Superior temporal gyrus (tissue), 1 donor: Measurements from ENCODE around the gene CLPSL1.

ENCODE experiments used
- DNase-seq: peaks from one replicate; pipeline ENCODE4 v3.0.0-alpha.2; 2016; ENCODE audit errors: extremely low spot score

CLPSL1 gene

DNA sequence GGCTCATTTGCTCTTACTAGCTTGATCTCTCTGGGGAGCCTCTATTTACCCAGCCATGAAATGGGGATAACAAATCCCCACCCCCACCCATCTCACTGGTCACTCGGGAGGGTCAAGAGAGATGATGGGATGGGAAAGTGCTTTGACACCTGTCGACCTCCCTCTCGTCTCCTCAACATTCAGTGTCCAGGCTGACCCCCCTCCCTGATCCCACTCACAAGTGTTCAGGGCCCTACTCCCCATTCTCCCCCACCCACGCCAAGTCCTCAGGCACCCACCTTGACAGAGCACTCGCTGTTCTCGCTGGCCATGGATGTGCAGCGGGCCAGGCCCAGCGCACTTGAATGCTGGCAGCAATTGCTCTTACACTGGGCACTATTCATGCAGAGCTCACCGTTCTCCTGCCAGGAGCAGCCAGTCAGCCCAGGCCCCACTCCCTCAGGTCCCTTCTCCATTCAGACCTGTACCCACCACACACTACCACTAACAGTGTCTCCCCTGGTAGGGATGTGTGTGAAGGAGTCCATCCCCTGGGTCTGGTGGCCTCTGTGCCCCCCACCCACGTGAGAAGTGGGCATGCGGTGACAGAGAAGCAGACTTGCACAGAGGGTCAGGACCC lies 14.7 kb downstream of the CLPSL1 start:
- no peak for DNase-seq

DNA sequence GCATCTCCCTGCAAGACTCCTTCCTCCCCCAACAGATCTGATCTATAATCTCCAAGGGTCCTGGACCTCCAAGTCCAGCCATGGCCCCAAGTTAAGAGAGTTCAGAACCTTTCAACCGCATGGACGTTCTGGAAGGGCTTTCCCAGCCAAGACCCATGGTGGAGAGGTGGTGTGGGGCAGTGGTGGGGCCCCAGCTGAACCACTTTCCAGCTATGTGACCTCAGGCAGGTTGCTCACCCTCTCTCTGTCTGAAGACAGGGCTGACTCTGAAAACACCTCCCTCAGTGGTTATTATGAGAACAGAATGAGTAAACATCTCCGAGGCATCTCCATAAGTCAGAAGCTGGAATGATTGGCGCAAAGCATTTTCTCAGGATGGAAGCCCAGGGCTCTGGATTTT lies 15.4 kb downstream of the CLPSL1 start:
- DNase-seq = no peak

DNA sequence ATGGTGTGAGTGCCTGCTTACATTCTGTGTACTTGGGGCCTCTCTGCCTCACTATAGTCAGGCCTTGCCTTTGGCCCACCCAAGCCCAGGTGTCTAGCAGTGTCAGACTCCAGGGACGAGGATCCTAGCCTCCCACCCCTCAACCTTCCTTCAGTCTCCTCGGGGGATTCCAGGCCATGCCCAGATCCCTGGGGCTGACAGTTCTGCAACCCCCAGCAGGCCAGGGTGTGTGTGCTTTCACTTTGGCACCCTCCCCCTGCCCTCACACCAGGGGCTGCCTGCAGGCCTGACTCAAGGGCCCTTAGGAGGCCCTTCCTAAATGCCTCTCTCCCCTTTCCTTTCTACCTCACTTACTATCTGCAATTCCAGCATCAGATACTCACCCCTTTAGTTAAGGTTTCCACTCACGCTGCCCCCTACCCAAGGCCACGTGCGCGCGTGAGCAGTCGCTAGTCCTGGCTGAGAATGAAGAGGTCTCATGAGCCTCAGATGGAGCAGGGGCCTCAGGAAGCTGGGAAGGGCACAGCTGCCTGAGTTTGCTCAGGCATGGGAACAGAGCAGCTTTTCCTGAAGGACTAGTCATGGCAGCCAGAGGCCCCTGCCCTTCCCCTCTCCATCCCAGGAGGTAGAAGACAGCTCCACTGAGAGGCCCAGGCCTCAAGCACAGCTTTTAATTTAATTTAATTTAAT lies 17.2 kb downstream of the CLPSL1 start:
- no peak for DNase-seq

DNA sequence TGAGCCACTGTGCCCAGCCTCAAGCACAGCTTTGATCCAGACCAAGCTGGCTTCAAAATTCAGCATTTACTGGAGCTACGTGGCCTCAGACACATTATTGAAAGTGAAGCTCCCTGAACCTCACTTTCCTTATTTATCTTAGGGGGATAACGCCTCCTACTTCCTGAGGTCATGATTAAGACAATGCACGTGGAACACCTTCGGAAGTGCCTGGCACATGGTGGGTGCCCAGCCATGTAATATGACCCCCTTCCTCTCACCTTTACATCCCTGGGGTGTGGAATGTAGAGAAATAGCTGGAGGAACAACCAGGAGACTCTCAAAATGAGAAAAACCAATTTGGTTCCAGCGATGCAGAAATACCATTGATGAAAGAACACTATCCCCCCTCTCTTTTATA lies 17.9 kb downstream of the CLPSL1 start:
- no peak for DNase-seq

- DNase-seq = no peak
These were observed 20.3 kb downstream of the CLPSL1 start for GRCh38 chr6:35801148-35801547.

DNA sequence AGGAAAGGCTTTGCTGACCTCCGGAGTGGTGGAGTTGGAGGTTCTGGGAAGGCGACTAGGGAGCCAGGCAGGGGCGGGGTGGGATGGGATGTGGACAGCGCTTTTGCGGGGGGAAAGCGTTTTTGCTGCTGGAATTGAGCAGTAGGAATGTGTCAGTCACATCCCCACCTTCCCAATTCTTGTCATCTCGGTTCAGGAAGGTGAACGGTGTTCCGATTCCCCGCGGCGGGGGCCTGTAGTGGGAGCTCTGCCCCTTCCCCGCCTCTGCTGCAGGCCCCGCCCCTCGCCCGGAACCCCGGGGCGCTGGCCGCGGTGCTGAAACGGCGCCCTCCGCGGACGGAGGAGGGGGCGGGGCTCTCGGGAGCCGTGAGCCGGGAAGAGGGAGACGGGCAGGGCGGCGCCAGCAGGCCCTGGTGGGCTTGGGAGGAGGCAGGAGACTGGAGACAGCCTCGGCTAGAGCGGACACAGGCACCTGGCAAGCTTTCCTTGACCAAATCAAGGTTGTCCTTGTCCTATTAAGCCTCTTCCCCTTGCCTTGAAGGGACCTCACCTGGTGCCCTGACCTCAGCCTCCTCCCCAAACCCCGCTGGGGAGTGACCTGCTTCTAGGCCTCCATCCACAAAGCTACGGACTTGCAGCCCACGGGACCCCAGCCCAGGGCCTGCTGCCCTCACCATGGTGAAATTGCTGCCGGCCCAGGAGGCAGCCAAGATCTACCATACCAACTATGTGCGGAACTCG lies 24.3 kb downstream of the CLPSL1 start, which contains the start of gene LHFPL5:
LHFPL5 (plus strand) TSS at position 357 of the 741 bp plus-strand sequence; CDS start at position 676, 319 bp downstream.
- DNase-seq = no peak

- no peak for DNase-seq
These were observed 27.9 kb downstream of the CLPSL1 start for GRCh38 chr6:35808688-35809087.

DNA sequence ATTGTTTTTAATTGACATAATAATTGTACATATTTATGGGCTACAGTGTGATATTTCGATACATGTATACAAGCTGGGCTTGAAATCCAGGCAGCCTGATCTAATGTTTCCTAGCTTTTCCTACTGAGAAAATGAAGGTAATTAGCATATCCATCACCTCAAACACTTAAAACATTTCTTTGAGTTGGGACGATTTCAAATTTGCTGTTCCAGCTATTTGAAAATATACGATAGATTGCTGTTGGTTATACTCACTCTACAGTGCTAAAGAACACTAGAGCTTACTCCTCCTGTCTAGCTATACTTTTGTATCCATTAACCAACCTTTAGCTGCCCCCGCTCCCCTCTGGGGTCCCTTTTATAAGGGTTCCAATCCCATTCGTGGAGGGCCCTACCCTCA lies 29.0 kb downstream of the CLPSL1 start:
- no peak for DNase-seq

- no peak for DNase-seq
These were observed 30.3 kb downstream of the CLPSL1 start for GRCh38 chr6:35810971-35811698.

- DNase-seq = no peak
These were observed 30.8 kb downstream of the CLPSL1 start for GRCh38 chr6:35811699-35811995.

DNA sequence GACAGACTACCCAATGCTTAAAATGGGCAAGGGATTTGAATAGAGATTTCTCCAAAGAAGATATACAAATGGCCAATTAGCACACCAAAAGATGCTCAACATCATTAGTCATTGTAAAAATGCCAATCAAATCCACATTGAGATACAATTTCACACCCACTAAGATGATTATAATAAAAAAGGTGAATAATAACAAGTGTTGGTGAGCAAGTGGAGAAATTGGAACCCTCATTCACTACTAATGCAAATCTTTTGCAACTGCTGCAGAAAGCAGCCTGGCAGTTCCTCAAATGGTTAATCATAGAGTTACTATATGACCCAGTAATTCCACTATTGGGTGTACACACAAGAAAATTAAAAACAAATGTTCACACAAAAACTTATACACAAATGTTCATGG lies 36.7 kb downstream of the CLPSL1 start:
- no peak for DNase-seq

DNA sequence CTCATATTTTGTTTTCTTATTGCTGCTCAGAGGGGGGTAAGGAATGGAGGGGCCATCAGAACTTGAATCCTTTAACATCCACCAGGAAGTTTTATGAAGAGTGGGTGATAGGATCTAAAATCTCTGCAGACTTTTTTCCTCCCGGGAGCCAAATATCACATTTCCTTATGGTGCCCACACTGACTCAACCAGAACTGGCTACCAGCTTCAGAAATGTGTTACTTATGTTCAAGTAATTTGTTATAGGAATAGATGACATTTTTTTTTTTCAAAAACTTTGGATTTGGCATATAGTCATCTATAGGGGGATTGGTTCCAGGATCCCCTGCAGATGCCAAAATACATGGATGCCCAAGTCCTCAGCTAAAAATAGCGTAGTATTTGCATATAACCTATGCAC lies 42.8 kb downstream of the CLPSL1 start:
- no peak for DNase-seq

DNA sequence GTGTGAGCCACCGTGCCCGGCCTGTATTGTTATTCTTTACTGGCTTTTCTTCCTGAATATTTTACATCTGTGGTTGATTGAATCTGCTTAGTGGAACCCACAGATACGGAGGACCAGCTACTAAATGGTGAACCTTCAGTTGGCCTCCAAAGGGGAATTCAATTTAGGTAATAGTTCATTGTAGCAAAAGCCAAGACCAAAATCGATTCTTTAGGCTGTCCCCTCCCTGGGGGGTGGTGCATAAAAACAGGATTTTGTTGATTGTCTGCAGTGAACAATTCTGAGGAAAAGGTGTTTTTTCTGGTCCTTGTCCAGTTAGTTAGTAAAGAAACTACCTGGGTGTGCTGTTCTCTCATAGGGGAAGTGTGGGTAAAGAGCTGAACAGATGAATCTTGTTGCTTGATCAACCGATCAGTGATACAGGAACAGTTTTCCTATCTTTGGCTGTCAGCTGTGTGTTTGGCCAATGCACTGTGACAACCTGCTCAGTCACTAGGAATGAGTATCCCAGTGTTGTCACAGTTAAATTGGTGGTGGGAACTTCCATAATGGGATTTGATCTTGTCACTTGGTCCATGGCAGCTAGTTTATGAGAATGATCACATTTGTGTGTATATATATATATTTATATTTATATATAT lies 43.9 kb downstream of the CLPSL1 start:
- no peak for DNase-seq

- no peak for DNase-seq
These were observed 48.5 kb downstream of the CLPSL1 start for GRCh38 chr6:35829306-35829705.

GRCh38 chr6:35831257-35832007 lies 50.6 kb downstream of the CLPSL1 start:
- no peak for DNase-seq

DNA sequence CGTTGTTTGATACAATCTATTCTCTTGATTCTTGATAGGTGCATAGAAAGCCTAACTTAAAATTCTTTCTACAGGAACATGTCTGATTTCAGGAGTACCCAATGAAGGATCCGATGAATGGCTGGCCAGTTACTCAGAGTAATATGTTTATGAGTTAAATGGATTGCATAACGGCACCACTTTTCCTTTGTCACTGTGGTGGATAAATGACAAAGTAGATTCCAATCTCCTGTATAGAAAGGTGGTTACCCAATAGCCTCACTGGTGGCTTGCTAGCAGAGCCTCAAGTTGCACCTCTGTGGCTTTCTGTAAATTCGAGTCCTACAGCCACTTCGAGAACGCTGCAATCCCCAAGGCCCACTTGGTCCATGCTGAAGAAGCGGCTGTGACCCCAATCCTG lies 52.7 kb downstream of the CLPSL1 start:
- no peak for DNase-seq
